Neural progenitor cell (in vitro differentiated cells): ENCODE data around the gene HS3ST4.

ENCODE experiments used
- EZH2 ChIP-seq: fragments of 200-600 bp; sonication (generic); IDR thresholded peaks from 2 replicates; pipeline ENCODE4 v1.6.1; 2017; ENCODE audit warnings: antibody characterized with exemption, mild to moderate bottlenecking, moderate library complexity
- TF ChIP-seq, protein P1 (sequence below): fragments of 200-600 bp; sonication (generic); IDR thresholded peaks from 2 replicates; pipeline ENCODE4 v1.5.1; 2017; ENCODE audit warnings: antibody characterized with exemption, mild to moderate bottlenecking

DNA sequence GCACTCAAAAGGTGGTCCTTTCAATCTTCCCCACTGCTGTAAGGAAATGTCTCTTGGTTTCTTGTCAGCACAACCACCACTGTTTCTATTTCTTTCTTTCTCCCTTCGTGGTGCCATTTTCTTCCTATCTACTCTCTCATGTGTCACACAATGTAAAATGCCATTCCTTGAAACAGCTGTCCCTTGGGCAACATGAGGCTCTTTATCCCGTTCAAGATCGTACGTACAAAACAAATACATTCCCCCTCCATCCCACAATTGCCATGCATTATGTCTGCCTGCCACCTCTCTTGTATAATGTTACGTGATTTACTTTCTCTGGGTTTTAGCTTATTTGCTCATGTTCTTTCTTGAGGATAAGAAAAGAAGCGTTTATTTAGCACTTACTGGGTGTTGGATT, 410.6 kb downstream of the HS3ST4 start:
- no peak for TF ChIP-seq EZH2
- TF ChIP-seq, protein P1, sequence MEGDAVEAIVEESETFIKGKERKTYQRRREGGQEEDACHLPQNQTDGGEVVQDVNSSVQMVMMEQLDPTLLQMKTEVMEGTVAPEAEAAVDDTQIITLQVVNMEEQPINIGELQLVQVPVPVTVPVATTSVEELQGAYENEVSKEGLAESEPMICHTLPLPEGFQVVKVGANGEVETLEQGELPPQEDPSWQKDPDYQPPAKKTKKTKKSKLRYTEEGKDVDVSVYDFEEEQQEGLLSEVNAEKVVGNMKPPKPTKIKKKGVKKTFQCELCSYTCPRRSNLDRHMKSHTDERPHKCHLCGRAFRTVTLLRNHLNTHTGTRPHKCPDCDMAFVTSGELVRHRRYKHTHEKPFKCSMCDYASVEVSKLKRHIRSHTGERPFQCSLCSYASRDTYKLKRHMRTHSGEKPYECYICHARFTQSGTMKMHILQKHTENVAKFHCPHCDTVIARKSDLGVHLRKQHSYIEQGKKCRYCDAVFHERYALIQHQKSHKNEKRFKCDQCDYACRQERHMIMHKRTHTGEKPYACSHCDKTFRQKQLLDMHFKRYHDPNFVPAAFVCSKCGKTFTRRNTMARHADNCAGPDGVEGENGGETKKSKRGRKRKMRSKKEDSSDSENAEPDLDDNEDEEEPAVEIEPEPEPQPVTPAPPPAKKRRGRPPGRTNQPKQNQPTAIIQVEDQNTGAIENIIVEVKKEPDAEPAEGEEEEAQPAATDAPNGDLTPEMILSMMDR = no peak
